ENCODE measurements around the gene TLE2.

DNA sequence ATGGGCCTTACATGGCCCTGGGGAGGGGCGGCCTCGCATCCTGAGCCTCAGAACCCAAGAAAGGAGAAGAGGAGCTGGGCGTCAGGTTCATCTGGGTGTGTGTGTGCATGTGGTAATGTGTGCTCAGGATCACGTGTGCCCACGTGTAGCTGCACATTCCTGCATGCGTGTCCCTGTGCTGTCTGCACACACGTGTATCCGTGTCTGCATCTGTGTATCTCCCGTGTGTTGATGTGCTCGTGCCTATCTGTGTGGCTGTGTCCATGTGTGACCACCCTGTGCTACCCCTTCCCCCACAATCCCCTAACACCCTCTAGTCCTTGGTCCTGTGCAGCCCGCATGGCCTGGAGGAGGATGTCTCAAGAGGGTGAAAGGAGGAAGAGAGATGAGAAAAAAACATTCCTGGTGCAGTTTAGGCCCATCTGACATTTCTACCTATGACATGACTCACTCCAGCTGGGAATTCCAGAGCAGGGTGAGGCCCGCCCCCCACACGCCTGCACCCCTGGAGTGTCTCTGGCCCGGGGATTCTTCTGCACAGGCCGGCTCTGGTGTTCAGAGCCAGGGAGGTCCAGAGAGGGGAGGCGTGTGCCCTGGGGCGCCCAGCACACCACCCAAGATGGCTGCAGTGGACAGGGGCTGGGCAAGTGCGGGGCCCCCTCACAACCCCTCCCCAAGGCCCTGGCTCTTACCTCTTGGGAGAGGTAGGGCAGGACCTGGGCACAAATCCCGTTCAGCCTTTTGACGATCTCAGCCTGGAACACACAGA is 26.1 kb upstream of the TLE2 start:
- no peak for TF ChIP-seq POLR2A (IDR thresholded peaks at IDR 0.05)
- TF ChIP-seq CTCF (IDR thresholded peaks at IDR 0.05 in 8 of 11, conservative IDR thresholded peaks at IDR 0.05 in 3 of 11) = no peak
- peak; percentile 24 to 69 (median 52) for TF ChIP-seq POLR2AphosphoS5 (IDR thresholded peaks at IDR 0.05)

All from spleen (tissue), 7 donors.